Panc1 (cell line): Measurements from ENCODE around the gene ERG28. TPM values are rescaled to one million over a fixed set of nuclear protein-coding genes. Genes with fewer than 3 reads are reported as not detected.

Experiments
- ATAC-seq: fragments of 200-7000 bp; cut with Tn5 transposase; 2 replicates; pipeline ENCODE4 v1.9.1; 2020; ENCODE audit warnings: mild to moderate bottlenecking, moderate library complexity
- BruUV-seq: library from RNA; stranded (reverse); fragments of 400-500 nt; replicated peaks from 2 replicates; lab custom pipeline; 2021; lab: Mats Ljungman, UMichigan
- CTCF ChIA-PET: fragments of 300-600 bp; sonication (Branson Sonifier 250); formaldehyde crosslinking; loops from one replicate; lab custom pipeline; 2022; ENCODE audit warnings: antibody characterized with exemption; lab: Charles Lee
- POLR2A ChIA-PET: fragments of 300-600 bp; sonication (Branson Sonifier 250); formaldehyde crosslinking; loops from one replicate; lab custom pipeline; 2022; ENCODE audit warnings: antibody characterized with exemption; lab: Charles Lee
- DNase-seq: peaks from one replicate; pipeline ENCODE4 v3.0.0-alpha.2; 2010; ENCODE audit warnings: low read depth, low spot score
- H3K27ac ChIP-seq: 2 replicates; pipeline ENCODE4 v1.5.1; 2011; ENCODE audit warnings: mild to moderate bottlenecking, low read length, inconsistent platforms
- H3K27me3 ChIP-seq: fragments of 200-500 bp; sonication (Bioruptor generic); 2 replicates; pipeline ENCODE4 v1.6.0; 2014; ENCODE audit warnings: low read length, inconsistent platforms; ENCODE audit not compliant: control insufficient read depth, insufficient read depth
- H3K36me3 ChIP-seq: fragments of 200-500 bp; sonication (Bioruptor generic); 2 replicates; pipeline ENCODE4 v1.5.1; 2014; ENCODE audit warnings: inconsistent platforms, mild to moderate bottlenecking, low read length, moderate library complexity; ENCODE audit not compliant: control insufficient read depth, insufficient read depth
- H3K4me1 ChIP-seq: 2 replicates; pipeline ENCODE4 v1.5.1; 2011; ENCODE audit warnings: inconsistent platforms, mild to moderate bottlenecking, low read length, moderate library complexity; ENCODE audit not compliant: control insufficient read depth, insufficient read depth
- H3K4me3 ChIP-seq, 2 experiments: 2 replicates each; pipeline ENCODE4 v1.5.1; 2011 to 2012; ENCODE audit warnings: low read depth in 2 of 2, low read length in 2 of 2, mild to moderate bottlenecking in 2 of 2, inconsistent platforms in 1 of 2, moderate library complexity in 1 of 2
- H3K9me3 ChIP-seq: fragments of 200-500 bp; sonication (Bioruptor generic); 2 replicates; pipeline ENCODE4 v1.5.1; 2014; ENCODE audit warnings: low read depth, mild to moderate bottlenecking, inconsistent platforms, low read length, moderate library complexity; ENCODE audit not compliant: control insufficient read depth, insufficient read depth
- CTCF ChIP-seq: fragments of 450-650 bp; IDR thresholded peaks from 2 replicates; pipeline ENCODE4 v1.5.1; 2017; ENCODE audit warnings: mild to moderate bottlenecking
- POLR2AphosphoS5 ChIP-seq: IDR thresholded peaks from 2 replicates; pipeline ENCODE4 v1.6.1; 2012; ENCODE audit warnings: mild to moderate bottlenecking, low read depth, low read length, moderate library complexity
- REST ChIP-seq, 2 experiments: IDR thresholded peaks; 2 replicates each; pipeline ENCODE4 v1.6.1; 2011 to 2012; ENCODE audit warnings: low read depth in 2 of 2, control low read depth in 1 of 2, low read length in 1 of 2, mild to moderate bottlenecking in 1 of 2, moderate library complexity in 1 of 2; ENCODE audit not compliant: insufficient read depth in 1 of 2
- SIN3A ChIP-seq: IDR thresholded peaks from 2 replicates; pipeline ENCODE4 v1.6.1; 2012; ENCODE audit warnings: low read depth, mild to moderate bottlenecking, low read length, moderate library complexity, borderline replicate concordance; ENCODE audit not compliant: insufficient read depth
- TCF7L2 ChIP-seq: IDR thresholded peaks from 2 replicates; pipeline ENCODE4 v1.6.1; 2011; ENCODE audit warnings: mild to moderate bottlenecking, low read depth, low read length, inconsistent platforms
- in situ Hi-C: cut with HindIII; loops from 2 replicates; pipeline ENCODE4 v1.10.0; 2016; ENCODE audit warnings: low sequenced_read_pairs, low pct_unique_long_range_greater_than_20kb
- intact Hi-C: fragments of 100-400 bp; cut with micrococcal nuclease; formaldehyde crosslinking; loops from one replicate; pipeline ENCODE4 v1.10.0; 2022; ENCODE audit not compliant: unreplicated experiment
- total RNA-seq: library from RNA; stranded (reverse); gene quantifications from one replicate; pipeline ENCODE4 v1.2.1, GENCODE V29; 2021; ENCODE audit not compliant: unreplicated experiment

Gene ERG28
- total RNA-seq, 1 experiment from 2014 or later: 23.1 TPM

- ATAC-seq (no peak), DNase-seq (no peak)
- CTCF ChIA-PET: no interaction called here
- H3K36me3 ChIP-seq: no peaks in the 10 kb centered on the region
- in situ Hi-C loops (no loop called here), intact Hi-C loops (no loop called here)
- H3K27ac ChIP-seq: no peak overlapping the region
- H3K4me3 ChIP-seq: no peak overlapping the region
- no peaks in the 10 kb centered on the region for H3K9me3 ChIP-seq
- no peaks in the 10 kb centered on the region for H3K27me3 ChIP-seq
- POLR2A ChIA-PET: no interaction called here
- TF ChIP-seq TCF7L2: no peak
- TF ChIP-seq REST (IDR thresholded peaks at IDR 0.05; ENCODE audit: insufficient read depth in 1 of 2, low read depth in 2 of 2, low read length in 1 of 2): no peak
- TF ChIP-seq POLR2AphosphoS5: no peak
- no peak for TF ChIP-seq CTCF
- no peak for TF ChIP-seq SIN3A
- no peaks in the 10 kb centered on the region for H3K4me1 ChIP-seq
- no TSS peak for BruUV-seq
These were observed 29.3 kb upstream of the ERG28 start for GRCh38 chr14:75690010-75690409.

GRCh38 chr14:75689012-75689411, 28.3 kb upstream of the ERG28 start:
- Histone ChIP-seq H3K27me3 (no peaks in the 10 kb centered on the region), H3K4me1 (no peaks in the 10 kb centered on the region), H3K9me3 (no peaks in the 10 kb centered on the region), H3K27ac (no peak overlapping the region), H3K4me3 (no peak overlapping the region), H3K36me3 (0 out of 2 replicates have a peak, but pooled peaks cover 2% of the 10 kb centered on the region)
- no TSS peak for BruUV-seq
- TF ChIP-seq POLR2AphosphoS5 (no peak), CTCF (no peak), TCF7L2 (no peak), SIN3A (no peak), REST (IDR thresholded peaks at IDR 0.05; ENCODE audit: insufficient read depth in 1 of 2, low read depth in 2 of 2, low read length in 1 of 2) (no peak)
- CTCF ChIA-PET: no interaction called here
- intact Hi-C loops: no loop called here
- no peak for ATAC-seq
- in situ Hi-C loops: no loop called here
- DNase-seq: no peak
- POLR2A ChIA-PET: no interaction called here
